ENCODE data around the gene SORCS1.

The SORCS1 gene

GRCh38 chr10:106637873-106638272, 526.6 kb downstream of the SORCS1 start:
- no peak for DNase-seq

- no peak for DNase-seq
Measured at GRCh38 chr10:106636766-106637491, 527.6 kb downstream of the SORCS1 start.

- DNase-seq = no peak
Measured at GRCh38 chr10:106635947-106636346, 528.6 kb downstream of the SORCS1 start.

- no peak for DNase-seq
Measured at GRCh38 chr10:106631016-106631702, 533.3 kb downstream of the SORCS1 start.

- no peak for DNase-seq
Measured at GRCh38 chr10:106626371-106626770, 538.1 kb downstream of the SORCS1 start.

GRCh38 chr10:106625751-106626150, 538.8 kb downstream of the SORCS1 start:
- no peak for DNase-seq

- DNase-seq = no peak
Measured at GRCh38 chr10:106619346-106619745, 545.2 kb downstream of the SORCS1 start.

GRCh38 chr10:106618646-106619045, 545.9 kb downstream of the SORCS1 start:
- no peak for DNase-seq

GRCh38 chr10:106615081-106615480, 549.4 kb downstream of the SORCS1 start:
- no peak for DNase-seq

- DNase-seq = no peak
Measured at GRCh38 chr10:106614293-106614692, 550.2 kb downstream of the SORCS1 start.

GRCh38 chr10:106612381-106612780, 552.1 kb downstream of the SORCS1 start:
- DNase-seq = no peak

- no peak for DNase-seq
Measured at GRCh38 chr10:106609470-106610266, 554.8 kb downstream of the SORCS1 start.

- no peak for DNase-seq
Measured at GRCh38 chr10:106608066-106608465, 556.4 kb downstream of the SORCS1 start.

GRCh38 chr10:106595281-106595680, 569.2 kb downstream of the SORCS1 start:
- DNase-seq = no peak

- DNase-seq = no peak
Measured at GRCh38 chr10:106593876-106594275, 570.6 kb downstream of the SORCS1 start.

- DNase-seq = no peak
Measured at GRCh38 chr10:106592396-106592795, 572.1 kb downstream of the SORCS1 start.

GRCh38 chr10:106582291-106582690, 582.2 kb downstream of the SORCS1 start:
- DNase-seq = no peak

GRCh38 chr10:106577756-106578155, 586.8 kb downstream of the SORCS1 start:
- no peak for DNase-seq

- DNase-seq = no peak
Measured at GRCh38 chr10:106577266-106577665, 587.2 kb downstream of the SORCS1 start.

- no peak for DNase-seq
Measured at GRCh38 chr10:106576534-106576933, 588.0 kb downstream of the SORCS1 start.

GRCh38 chr10:106573106-106573505, 591.4 kb downstream of the SORCS1 start:
- DNase-seq = no peak

- no peak for DNase-seq
Measured at GRCh38 chr10:106571192-106571946, 593.1 kb downstream of the SORCS1 start.

- no peak for DNase-seq
Measured at GRCh38 chr10:106570268-106570667, 594.2 kb downstream of the SORCS1 start.
